Measurements from ENCODE around the gene NSUN4.
"Not testable (repeated sequence)": the region's sequence is repeated elsewhere in the genome, so short reads cannot be mapped to it uniquely, and the experiment has no call there.

The NSUN4 gene

DNA sequence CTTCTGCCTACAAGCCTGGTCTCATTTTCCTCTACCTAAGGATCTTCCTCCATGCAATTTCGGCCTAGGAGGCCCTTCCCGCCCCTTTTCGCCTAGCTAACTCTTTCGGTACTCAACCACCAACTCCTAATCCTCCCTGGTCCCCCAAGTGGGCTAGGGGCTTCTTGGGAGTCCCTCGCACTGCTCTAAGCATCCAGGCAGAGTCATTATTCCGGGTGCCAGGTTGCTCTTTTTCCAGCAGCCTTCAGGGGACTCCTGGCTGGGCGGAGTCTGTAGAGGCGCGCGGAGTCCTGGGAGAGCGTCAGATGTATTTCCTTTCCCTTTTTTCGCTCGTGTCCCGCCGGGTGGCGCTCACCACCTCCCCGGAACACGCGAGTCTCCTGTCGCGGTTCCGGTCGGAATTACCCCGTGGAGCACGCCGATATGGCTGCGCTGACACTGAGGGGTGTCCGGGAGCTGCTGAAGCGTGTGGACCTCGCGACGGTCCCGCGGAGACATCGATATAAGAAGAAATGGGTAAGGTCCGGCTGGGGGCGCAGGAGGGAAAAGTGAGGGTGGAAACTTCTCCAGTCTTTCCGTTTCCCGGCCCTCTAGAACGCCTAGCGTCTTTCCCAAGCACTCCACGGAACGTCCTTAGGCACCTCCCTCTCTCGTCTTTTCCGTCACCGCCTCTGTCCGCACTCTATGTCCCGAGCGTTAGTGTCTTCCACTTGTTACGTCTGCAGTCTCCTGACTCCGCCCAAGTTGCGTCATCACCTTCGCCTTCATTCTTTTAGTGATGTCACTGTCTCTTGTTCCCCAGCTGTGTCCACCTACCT is at the start of gene NSUN4:
Gene NSUN4 (plus strand): TSS at position 404 of the 818 bp plus-strand sequence. CDS start 20 bp downstream, at position 424.
- DNase-seq (ENCODE audit: low read depth) = peak; percentile 87

DNA sequence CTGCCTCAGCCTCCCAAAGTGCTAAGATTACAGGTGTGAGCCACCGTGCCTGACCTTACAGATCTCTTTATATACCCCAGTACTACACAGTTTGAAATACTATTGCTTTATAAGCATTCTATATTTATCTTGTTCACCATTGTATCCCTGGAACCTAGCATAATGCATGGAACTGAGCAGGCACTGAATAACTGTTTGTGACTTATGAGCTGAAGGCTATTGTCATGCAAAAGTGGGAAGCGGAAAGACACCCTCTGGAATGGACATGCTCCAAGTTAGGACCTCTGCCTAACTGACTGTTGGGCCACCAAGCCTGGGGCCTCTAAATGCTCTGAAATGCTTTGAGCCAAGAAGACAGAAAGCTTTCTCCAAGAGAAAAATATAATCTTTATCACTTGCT is 45.3 kb upstream of the NSUN4 start:
- DNase-seq (ENCODE audit: low read depth) = no peak

DNA sequence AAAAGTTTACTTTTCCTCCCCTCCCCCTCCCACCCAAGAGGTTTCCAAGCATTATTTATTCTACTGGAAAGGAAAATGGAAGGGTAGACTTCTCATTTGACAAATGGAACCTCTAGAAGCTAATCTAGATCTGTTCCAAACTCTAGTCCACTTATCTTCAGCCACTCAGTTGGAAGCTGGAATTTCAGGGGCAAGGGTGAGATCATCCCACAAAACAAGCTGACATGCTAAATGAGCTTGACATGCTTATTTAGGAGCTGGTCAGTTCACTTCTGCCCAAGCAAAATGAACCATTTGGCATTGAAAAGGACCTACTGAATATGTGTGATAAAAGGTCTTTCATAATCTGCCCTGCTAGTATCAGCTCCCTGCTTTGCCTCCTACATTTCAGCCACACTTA is 42.2 kb upstream of the NSUN4 start:
- no peak for DNase-seq (ENCODE audit: low read depth)

DNA sequence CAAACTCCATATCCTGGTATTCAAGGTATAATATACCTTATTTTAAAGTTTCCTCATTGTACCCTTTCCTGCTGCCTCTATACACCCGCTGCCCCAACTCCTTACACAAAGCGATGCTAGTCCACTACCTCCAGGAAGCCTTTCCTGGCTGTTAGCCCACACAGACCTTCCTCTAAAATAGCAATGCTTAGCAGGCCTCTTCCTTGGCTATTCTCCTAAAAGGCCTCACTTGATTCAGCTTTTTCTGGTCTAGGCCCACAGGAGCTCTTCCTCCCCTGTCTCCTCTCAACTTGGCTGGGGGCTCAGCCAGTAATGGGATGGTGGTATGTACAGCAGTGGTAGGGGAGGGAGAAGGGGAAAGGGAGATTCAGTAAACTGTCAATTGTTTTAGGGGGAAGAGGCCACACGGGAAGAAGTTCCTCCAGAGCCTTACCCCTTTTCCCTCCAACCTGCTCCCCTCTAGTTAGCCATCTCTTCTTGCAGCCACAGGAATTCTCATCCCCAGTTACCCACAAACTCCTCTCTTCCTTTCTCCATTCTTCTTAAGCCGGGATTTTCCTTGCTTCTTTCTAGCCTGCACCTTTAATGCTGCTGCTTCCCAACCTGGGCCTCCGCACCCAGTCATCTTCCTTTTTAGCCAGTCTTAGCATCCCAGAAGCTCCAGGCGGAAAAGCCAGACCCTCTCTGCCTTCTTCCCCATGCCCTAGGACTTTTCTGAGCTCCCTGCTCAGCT is 39.8 kb upstream of the NSUN4 start:
- no peak for DNase-seq (ENCODE audit: low read depth)

DNA sequence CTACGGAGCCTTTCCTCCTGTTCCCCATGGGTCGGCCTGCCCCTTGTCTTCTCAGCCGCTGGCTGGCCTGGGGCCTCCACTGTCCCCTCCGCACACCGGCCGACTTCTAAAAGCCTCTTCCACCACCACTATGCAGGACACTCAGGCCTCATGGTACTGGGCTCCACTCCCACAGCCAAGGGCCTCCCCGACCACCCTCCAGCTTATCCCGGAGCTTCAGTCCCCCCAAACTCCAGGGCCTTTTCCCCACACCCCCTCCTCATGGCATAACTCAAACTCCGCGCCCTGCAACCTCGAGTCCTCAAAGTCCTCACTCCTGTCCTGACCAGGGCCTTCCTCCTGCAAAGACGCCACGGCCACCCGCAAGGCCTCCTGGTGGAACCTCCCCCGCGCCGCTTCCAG is 39.2 kb upstream of the NSUN4 start:
- DNase-seq (ENCODE audit: low read depth) = no peak

DNA sequence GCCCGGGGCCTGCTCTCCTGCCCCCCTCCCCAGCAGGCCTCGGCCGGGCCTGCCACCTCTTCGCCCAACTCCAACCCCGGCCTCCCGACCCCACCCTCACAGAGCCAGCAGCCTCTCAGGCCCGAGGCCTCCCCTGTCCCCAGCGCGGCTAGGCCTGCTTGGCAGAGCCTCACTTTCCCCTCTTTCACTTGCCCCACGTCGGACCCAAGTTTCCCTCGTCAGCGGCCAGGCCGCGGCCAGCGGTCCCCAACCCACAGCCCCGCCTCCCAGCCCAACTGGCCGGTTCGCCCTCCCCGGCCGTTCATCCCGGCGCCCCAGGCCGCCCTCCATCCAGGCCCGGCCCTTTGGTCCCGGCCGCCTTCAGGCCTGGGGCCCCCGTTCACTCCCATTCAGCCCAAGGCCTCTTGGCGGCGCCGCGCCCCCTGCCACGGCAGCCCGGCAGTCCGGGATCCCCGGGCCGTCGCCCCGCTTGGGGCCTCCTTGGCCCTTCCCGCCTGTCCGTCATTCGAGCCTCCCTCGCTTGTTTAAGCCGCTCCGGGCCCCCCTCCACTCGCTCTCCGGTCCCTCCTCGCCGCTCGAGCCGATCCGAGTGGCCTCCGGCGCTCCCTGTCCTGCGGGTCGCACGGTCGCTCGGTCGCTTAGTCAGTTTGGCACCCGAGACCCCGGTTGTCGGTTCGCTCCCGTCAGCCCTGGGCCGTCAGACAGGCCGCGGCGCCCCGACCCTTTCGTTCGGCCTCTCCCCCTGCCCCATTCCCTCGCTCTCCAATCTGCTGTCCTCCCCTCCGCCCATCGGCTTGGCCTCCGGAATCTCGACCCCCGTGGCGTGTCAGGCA is 38.6 kb upstream of the NSUN4 start:
- DNase-seq (ENCODE audit: low read depth) = no peak

DNA sequence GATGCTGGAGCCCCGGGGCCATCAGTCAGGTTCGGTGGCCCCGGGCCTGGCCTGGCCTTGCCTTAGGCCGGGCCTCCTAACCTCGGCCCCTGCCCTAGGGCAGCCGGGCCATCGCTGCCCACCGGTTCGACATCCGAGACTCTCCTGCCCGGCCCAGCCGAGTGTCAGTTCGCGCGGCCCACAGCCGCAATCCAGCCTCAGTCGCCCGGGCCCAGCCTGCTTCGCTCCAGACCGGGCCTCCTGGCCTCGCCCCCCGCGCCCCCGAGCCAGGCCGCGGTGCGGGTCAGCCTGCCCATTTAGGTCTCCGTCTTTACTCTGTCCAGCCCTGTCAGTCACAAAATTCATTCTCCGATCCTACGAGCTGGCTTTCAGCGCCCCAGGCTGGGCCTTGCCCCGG is 38.0 kb upstream of the NSUN4 start:
- no peak for DNase-seq (ENCODE audit: low read depth)

DNA sequence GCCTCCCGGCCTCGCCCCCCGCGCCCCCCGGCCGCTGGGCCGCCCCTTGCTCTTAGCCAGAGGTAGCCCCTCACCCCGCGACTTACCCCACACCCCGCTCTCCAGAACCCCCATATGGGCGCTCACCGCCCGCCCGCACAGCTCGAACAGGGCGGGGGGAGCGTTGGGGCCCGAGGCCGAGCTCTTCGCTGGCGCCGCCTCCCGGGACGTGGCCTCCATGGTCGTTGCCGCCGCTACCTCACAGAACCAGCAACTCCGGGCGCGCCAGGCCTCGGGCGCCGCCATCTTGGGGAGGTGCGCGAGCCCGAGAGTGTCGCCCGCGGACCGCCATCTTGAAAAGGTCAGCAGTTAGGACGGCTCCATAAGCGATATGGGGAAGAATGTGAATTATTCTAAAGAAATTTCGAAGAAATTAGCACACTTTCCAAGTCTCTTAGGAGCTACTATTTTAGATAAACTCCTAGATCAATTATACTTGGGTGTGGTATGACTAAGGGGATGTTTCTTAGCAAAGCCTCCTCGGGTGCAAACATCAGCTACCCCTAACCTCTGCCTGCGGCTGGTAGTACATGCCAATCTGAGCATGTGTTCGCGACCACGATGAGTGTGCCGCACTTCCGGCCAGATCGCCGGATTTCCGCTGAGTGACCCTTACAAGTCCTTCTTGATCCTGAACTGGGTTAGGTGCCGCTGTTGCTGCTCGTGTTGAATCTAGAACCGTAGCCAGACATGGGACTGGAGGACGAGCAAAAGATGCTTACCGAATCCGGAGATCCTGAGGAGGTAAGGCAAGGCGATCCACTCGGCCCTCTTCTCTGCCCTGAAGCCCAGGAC is 37.4 kb upstream of the NSUN4 start, which contains the start of the genes LRRC41 and UQCRH:
Gene LRRC41 (minus strand): TSS at position 579 of the 834 bp plus-strand sequence. CDS start 294 bp downstream, at position 285.
Gene UQCRH (plus strand): TSS at position 661 of the 834 bp plus-strand sequence. CDS start 69 bp downstream, at position 730.
- DNase-seq (ENCODE audit: low read depth) = peak; percentile 93

DNA sequence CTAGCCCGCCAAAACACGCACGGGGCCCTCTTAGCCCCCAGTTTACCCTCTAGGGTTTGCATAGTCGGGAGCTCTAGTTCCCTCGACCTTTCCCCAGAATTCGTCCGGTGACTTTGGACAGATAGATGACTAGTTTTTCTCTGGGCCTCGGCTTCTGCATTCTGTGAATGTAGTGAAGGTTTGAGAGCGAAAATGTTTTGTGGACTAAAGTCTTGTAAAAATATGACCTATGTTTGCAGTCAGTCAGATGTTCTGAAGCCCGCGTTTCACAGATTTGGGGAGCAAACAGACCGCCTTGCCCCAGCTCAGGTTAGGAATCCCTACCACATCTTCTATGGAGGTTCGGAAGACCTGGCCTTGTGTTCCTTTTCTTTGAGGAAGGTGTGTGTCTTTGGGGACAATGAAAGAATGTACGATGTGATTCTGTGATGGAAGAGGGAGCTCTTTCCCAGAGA is 36.7 kb upstream of the NSUN4 start:
- DNase-seq (ENCODE audit: low read depth) = no peak

DNA sequence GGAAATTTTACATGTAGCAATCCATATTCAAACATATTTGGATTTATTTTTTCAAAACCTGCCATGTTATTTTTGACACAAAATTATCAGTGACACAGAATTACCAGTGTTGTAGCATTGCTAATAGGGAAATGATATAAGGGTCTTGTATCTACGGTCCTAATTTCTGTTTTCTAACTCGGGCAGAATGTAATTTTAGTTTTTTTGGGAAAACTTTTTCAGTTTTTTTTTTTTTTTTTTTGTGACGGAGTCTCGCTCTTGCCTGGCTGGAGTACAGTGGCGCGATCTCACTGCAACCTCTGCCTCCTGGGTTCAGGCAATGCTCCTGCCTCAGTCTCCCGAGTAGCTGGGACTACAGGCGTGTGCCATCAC is 34.5 kb upstream of the NSUN4 start:
- no peak for DNase-seq (ENCODE audit: low read depth)

DNA sequence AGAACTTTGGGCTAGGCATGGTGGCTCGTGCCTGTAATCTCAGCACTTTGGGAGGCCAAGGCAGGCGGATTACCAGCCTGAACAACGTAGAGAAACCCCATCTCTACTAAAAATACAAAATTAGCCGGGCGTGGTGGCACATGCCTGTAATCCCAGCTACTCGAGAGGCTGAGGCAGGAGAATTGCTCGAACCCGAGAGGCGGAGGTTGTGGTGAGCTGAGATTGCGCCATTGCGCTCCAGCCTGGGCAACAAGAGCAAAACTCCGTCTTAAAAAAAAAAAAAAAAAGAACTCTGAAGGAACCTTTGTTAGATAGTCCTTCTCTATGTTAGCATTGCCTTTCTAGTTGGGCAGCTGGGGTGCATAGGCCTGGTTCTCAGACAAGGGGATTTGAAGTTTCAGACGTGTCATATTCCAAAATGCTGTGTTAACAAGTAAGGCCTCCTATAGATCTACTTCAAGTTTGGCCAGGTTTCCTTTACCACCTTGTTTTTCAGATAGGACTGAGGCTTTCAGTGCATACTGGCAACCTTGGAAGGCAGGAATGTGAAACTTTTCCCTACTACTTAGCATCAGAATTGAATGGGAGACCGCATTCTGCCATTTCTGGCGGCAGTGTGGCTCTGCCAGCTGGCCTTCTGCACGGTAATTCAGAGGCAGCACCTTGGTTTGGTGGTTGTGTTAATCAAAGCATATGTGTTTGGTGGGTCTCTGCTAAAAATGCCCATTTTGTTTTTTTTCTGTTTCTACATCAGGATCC is 31.0 kb upstream of the NSUN4 start:
- DNase-seq (ENCODE audit: low read depth) = no peak

DNA sequence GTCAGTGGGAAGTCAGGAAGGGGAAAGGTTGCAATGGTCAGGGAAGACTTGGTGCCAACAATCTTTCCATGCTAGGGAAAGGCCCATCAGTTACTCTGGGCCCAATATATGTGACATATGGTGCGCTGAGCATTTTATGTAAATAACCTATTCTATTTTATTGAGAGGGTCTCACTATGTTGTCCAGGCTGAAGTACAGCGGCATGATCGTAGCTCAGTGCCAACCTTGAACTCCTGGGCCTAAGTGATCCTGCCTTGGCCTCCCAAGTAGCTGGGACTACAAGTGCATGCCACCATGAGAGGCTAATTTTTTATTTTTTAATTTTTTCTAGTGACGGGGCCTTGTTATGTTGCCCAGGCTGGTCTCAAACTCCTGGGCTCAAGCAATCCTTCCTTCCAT is 30.3 kb upstream of the NSUN4 start:
- no peak for DNase-seq (ENCODE audit: low read depth)

DNA sequence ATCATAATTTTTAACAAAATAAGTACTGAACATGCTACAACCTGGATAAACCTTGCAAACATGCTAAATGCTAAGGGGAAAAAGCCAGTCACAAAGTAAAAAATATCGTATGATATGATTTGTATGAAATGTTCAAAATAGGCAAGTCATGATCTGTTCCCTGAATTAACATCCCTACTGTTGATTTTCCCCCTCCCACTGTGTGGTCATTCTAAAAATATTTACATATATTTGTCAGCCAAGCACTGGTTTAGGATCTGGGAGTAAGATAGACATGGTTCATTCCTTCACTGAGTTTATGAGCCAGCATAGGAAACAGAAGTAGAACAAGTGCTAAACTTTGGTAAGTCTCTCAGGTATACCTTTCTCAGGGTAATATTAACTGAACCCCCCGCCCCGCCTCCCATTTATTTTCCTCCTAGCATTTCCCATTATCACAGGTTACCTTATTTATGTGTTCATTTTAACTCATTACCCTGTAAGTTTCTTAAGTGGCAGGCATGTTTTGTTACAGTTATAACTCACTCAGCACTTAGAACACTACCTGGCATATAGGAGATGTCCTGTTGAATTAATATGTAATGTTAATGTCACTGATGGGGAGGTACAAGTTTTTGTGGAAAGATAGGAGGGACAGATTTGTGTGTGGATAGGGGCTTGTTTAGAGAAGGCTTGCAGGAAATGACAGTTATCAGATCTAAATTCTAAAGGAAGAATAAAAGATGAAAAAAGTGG is 24.8 kb upstream of the NSUN4 start:
- no peak for DNase-seq (ENCODE audit: low read depth)

DNA sequence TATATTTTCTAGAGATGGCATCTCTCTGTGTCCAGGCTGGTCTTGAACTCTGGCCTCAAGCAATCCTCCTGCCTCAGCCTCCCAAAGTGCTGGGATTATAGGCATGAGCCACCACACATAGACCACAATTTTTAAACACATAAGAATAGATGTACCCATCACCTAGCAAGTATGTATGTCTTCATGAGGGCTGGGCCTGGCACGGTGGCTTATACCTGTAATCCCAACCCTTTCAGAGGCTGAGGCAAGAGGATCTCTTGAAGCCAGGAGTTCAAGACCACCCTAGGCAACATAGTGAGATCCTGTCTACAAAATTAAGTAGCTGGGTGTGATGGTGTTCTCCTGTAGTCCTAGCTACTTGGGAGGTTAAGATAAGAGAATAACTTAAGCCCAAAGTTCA is 23.3 kb upstream of the NSUN4 start:
- DNase-seq (ENCODE audit: low read depth) = no peak

DNA sequence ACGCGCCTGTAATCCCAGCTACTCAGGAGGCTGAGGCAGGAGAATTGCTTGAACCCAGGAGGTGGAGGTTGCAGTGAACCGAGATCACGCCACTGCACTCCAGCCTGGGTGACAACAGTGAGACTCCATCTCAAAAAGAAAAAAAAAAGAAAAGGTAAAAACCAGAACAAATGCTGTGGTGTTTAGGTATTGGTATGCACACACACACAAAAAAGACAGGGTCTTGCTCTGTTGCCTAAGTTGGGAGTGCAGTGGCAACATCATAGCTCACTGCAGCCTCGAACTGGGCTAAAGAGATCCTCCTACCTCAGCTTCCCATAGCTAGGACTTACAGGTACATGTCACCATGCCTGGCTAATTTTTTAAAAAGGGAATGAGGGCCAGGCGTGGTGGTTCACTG is 21.3 kb upstream of the NSUN4 start:
- DNase-seq (ENCODE audit: low read depth) = not testable (repeated sequence)

DNA sequence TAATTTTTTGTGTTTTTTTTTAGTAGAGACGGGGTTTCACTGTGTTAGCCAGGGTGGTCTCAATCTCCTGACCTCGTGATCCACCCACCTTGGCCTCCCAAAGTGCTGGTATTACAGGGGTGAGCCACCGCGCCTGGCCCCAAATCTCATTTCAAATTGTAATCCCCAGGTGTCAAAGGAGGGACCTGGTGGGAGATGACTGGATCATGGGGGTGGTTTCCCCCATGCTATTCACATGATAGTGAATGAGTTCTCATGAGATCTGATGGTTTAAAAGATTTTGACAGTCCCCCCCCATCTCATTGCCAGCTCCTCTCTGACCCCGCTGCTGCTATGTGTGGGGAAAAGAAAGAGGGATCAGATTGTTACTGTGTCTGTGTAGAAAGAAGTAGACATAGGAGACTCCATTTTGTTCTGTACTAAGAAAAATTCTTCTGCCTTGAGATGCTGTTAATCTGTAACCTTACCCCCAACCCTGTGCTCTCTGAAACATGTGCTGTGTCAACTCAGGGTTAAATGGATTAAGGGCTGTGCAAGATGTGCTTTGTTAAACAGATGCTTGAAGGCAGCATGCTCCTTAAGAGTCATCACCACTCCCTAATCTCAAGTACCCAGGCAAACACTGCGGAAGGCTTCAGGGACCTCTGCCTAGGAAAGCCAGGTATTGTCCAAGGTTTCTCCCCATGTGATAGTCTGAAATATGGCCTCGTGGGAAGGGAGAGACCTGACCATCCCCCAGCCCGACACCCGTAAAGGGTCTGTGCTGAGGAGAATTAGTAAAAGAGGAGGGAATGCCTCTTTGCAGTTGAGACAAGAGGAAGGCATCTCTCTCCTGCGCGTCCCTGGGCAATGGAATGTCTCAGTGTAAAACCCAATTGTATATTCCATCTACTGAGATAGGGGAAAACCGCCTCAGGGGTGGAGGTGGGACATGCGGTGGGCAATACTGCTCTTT is 20.4 kb upstream of the NSUN4 start:
- DNase-seq (ENCODE audit: low read depth) = not testable (repeated sequence)

DNA sequence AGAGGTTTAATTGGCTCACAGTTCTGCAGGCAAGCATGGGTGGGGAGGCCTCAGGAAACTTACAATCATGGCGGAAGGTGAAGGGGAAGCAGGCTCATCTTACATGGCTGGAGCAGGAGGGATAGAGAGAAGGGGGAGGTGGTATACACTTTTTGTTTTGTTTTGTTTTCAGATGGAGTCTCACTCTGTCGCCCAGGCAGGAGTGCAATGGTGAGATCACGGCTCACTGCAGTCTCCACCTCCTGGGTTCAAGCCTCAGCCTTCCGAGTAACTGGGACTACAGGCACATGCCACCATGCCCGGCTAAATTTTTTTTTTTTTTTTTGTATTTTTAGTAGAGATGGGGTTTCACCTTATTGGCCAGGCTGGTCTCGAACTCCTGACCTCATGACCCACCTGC is 18.4 kb upstream of the NSUN4 start:
- DNase-seq (ENCODE audit: low read depth) = not testable (repeated sequence)

DNA sequence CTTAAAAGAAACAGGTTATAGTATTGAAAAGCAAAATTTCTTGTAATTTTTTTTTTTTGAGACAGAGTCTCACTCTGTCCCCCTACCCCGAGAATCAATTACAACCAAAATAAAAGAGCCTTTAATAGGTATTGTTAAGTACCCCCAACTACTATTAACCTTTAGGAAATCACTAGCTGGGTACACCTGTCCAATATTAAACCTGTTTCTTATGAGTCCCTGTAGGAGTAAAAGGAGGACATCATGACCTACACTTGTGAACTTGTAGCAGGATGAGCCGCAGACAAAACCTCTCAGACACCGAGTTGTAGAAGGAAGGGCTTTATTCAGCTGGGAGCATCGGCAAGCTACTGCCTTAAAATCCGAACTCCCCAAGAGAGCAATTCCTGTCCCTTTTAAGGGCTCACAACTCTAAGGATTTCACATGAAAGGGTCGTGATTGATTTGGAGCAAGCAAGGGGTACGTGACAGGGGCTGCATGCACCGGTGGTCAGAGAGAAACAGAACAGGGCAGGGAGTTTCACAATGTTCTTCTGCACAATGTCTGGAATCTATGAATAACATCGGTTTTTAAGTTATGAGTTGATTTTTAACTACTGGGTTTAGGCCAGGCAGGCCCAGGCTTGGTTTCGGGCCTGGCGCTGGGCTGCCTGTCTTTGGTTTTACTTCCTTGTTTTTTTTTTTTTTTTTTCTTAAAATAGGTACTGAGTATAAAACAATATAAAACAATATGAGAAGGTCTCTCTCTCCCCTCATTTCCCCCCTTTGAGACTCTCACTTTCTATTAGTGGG is 15.1 kb upstream of the NSUN4 start:
- DNase-seq (ENCODE audit: low read depth) = not testable (repeated sequence)

Data from non-pigmented ciliary epithelial cell (primary cell).